ENCODE results near the gene LIME1. TPM values are rescaled to one million over a fixed set of nuclear protein-coding genes. Genes with fewer than 3 reads are reported as not detected.

The LIME1 gene
- total and polyA plus RNA-seq, 10 of the 15 experiments (the other 5 are each of a cell fraction or from before 2014, with no cell fraction given) = 0.35 to 154 (median 49.9) TPM

DNA sequence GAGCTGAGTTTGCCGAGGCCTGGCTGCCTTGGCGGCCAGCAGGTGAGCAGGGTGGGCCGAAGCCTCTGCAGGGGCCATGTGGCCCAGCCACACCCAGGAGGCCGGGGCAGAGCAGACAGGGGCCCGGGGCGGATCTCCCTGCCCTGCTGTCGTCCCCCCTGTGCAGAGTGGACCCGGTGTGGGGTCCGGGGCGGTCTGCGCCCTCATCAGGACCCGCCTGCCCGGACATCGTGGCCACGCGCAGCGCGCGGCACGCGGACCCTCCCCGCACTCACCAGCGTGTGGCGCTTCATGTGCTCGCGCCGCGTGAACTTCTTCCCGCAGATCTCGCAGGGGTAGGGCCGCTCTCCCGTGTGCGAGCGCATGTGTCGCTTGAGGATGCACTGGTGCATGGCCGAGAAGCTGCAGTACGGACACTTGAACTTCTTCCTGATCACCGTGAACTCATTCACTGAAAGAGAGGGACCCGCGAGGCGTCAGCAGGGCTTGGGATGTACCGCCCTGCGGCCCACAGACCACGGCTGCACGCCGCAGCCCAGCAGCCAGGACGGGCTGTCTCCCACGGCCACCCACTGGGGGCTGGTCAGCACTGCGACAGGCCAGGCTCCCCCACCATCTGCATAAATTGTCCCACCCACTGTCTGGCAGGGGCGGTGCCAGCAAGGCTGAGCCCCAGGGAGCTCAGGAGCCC lies 16.1 kb downstream of the LIME1 start:
- ChIA-PET RAD21 (ENCODE audit: unreplicated experiment) (no interaction called here), POLR2A (no interaction called here)

GRCh38 chr20:63753381-63753780 lies 16.9 kb downstream of the LIME1 start:
- Histone ChIP-seq H3K9me3 (replicated peaks; ENCODE audit: control insufficient read depth, insufficient read depth, low read length) (no peaks in the 10 kb centered on the region), H3K79me2 (ENCODE audit: control insufficient read depth, insufficient read depth, low read length) (no peaks in the 10 kb centered on the region), H3K4me3 (no peak overlapping the region), H3K36me3 (ENCODE audit: control insufficient read depth in 2 of 2, insufficient read depth in 2 of 2, low read length in 1 of 2) (no peaks in the 10 kb centered on the region), H4K20me1 (ENCODE audit: control insufficient read depth, insufficient read depth) (no peaks in the 10 kb centered on the region), H3K27me3 (replicated peaks in 1 of 2; ENCODE audit: control insufficient read depth in 2 of 2, insufficient read depth in 2 of 2, low read length in 1 of 2) (peaks cover 0 to 2% of the 10 kb centered on the region in 2 experiments; a peak in 1 of 4 replicates), H3K9ac (ENCODE audit: control insufficient read depth, insufficient read depth, low read length) (no peak overlapping the region), H3K4me2 (ENCODE audit: control insufficient read depth, insufficient read depth) (no peak overlapping the region), H3K27ac (ENCODE audit: control insufficient read depth, insufficient read depth) (no peak overlapping the region), H3K4me1 (ENCODE audit: control insufficient read depth, insufficient read depth, low read length) (no peaks in the 10 kb centered on the region), H2AFZ (ENCODE audit: control insufficient read depth, low read depth, low read length) (no peak overlapping the region)
- DNase-seq (ENCODE audit: low read depth, low spot score) = no peak
- intact Hi-C loops (cut with micrococcal nuclease; ENCODE audit: unreplicated experiment) = no loop called here
- TF ChIP-seq MEF2B (IDR thresholded peaks at IDR 0.05; ENCODE audit: partially characterized antibody, poor library complexity, severe bottlenecking) (no peak), JUND (IDR thresholded peaks at IDR 0.05; ENCODE audit: low read depth, low read length) (no peak), CREB1 (IDR thresholded peaks at IDR 0.05; ENCODE audit: low read depth) (no peak), MYC (IDR thresholded peaks at IDR 0.05; ENCODE audit: insufficient read depth, insufficient read length, insufficient replicate concordance, low read length, severe bottlenecking) (no peak), NFYA (IDR thresholded peaks at IDR 0.05; ENCODE audit: borderline replicate concordance, low read depth, low read length) (no peak), FOXM1 (IDR thresholded peaks at IDR 0.05; ENCODE audit: low read depth, low read length) (no peak), ZNF274 (IDR thresholded peaks at IDR 0.05; ENCODE audit: insufficient read depth, insufficient read length) (no peak)
- ChIA-PET CTCF (interaction anchor here (0.5 kb wide), 1 partner anchor 26 kb away, joined by 3 read pairs; no protein-coding TSS in a partner anchor), SMC1A (ENCODE audit: uncharacterized antibody, unreplicated experiment) (no interaction called here), RAD21 (ENCODE audit: unreplicated experiment) (no interaction called here), POLR2A (no interaction called here)
- 76% methylated on average over 13 of the region's 13 CpGs for WGBS (ENCODE audit: insufficient coverage, insufficient replicate concordance, low lambda C conversion rate, missing lambda C conversion rate)
- ATAC-seq = no peak
- in situ Hi-C loops (cut with MboI) = no loop called here
- no TSS peak for BruUV-seq (replicated peaks)
- no peak for FAIRE-seq

More for the DNA sequence above, 16.1 kb downstream of the LIME1 start:
- ATAC-seq (peak; percentile 17; the same call in 1 of the 3 replicates), FAIRE-seq (no peak), DNase-seq (ENCODE audit: low read depth, low spot score) (no peak)
- H4K20me1 ChIP-seq (ENCODE audit: control insufficient read depth, insufficient read depth) = no peaks in the 10 kb centered on the region
- in situ Hi-C loops (cut with MboI) (no loop called here), intact Hi-C loops (cut with micrococcal nuclease; ENCODE audit: unreplicated experiment) (no loop called here)
- peaks cover 0 to 2% of the 10 kb centered on the region in 2 experiments; a peak in 1 of 4 replicates for H3K27me3 ChIP-seq (replicated peaks in 1 of 2; ENCODE audit: control insufficient read depth in 2 of 2, insufficient read depth in 2 of 2, low read length in 1 of 2)
- H3K36me3 ChIP-seq (ENCODE audit: control insufficient read depth in 2 of 2, insufficient read depth in 2 of 2, low read length in 1 of 2) = no peaks in the 10 kb centered on the region
- H2AFZ ChIP-seq (ENCODE audit: control insufficient read depth, low read depth, low read length) = no peak overlapping the region
- no peak overlapping the region for H3K4me3 ChIP-seq
- no peaks in the 10 kb centered on the region for H3K9me3 ChIP-seq (replicated peaks; ENCODE audit: control insufficient read depth, insufficient read depth, low read length)
- H3K4me1 ChIP-seq (ENCODE audit: control insufficient read depth, insufficient read depth, low read length) = no peaks in the 10 kb centered on the region
- no peak overlapping the region for H3K4me2 ChIP-seq (ENCODE audit: control insufficient read depth, insufficient read depth)
- H3K27ac ChIP-seq (ENCODE audit: control insufficient read depth, insufficient read depth) = no peak overlapping the region
- BruUV-seq (replicated peaks) = no TSS peak
- no peaks in the 10 kb centered on the region for H3K79me2 ChIP-seq (ENCODE audit: control insufficient read depth, insufficient read depth, low read length)
- H3K9ac ChIP-seq (ENCODE audit: control insufficient read depth, insufficient read depth, low read length) = no peak overlapping the region
- no peak for TF ChIP-seq ZBED1 (IDR thresholded peaks at IDR 0.05; ENCODE audit: borderline replicate concordance)
- TF ChIP-seq SMAD5 (IDR thresholded peaks at IDR 0.05; ENCODE audit: low read depth) = no peak
- TF ChIP-seq KLF5 (IDR thresholded peaks at IDR 0.05; ENCODE audit: partially characterized antibody) = no peak
- no peak for TF ChIP-seq ATF2 (IDR thresholded peaks at IDR 0.05; ENCODE audit: low read length)
- 85% methylated on average over 46 of the region's 50 CpGs for WGBS (ENCODE audit: insufficient coverage, insufficient replicate concordance, low lambda C conversion rate, missing lambda C conversion rate)
- SMC1A ChIA-PET (ENCODE audit: uncharacterized antibody, unreplicated experiment) = no interaction called here
- CTCF ChIA-PET = no interaction called here

Data from GM12878 (cell line).